ENCODE data around the gene SLC16A1. TPM values are rescaled to one million over a fixed set of nuclear protein-coding genes. Genes with fewer than 3 reads are reported as not detected.

SLC16A1 gene
- total RNA-seq, 4 donors from 2014 or later, result 13.1 to 20.7 (median 15.7) TPM

- no peaks in the 10 kb centered on the region for H3K4me1 ChIP-seq
- H3K27ac ChIP-seq, result no peak overlapping the region
- 84 to 89% methylated on average over 5 of the region's 5 CpGs for WGBS, 2 donors
- DNase-seq (ENCODE audit: low spot score in 2 of 2), result no peak
- TF ChIP-seq EP300 (IDR thresholded peaks at IDR 0.05) (no peak), POLR2A (IDR thresholded peaks at IDR 0.05) (no peak), CTCF (IDR thresholded peaks at IDR 0.05) (no peak)
- no peaks in the 10 kb centered on the region for H3K9me3 ChIP-seq
- no peaks in the 10 kb centered on the region for H3K36me3 ChIP-seq
- no peak overlapping the region for H3K4me3 ChIP-seq
- no peaks in the 10 kb centered on the region for H3K27me3 ChIP-seq
These were observed 84.9 kb downstream of the SLC16A1 start for GRCh38 chr1:112870887-112871646.

DNA sequence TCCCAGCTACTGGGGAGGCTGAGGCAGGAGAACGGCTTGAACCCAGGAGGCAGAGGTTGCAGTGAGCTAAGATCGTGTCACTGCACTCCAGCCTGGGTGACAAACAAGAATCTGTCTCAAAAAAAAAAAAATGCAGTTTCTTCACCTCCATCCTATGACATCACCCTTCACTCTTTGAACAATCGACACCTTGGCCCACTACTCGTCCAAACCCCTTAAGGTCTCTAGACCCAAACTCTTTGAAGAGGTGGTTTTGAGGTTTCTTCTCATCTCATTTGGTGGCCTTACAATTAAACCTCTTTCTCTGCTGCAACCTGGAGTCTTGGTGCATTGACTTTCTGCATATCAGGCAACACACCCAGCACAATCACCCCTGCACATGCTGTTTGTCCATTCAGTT, 86.1 kb downstream of the SLC16A1 start:
- TF ChIP-seq CTCF (IDR thresholded peaks at IDR 0.05) (no peak), EP300 (IDR thresholded peaks at IDR 0.05) (no peak), POLR2A (IDR thresholded peaks at IDR 0.05) (no peak)
- Histone ChIP-seq H3K4me1 (no peaks in the 10 kb centered on the region), H3K27ac (no peak overlapping the region), H3K36me3 (no peaks in the 10 kb centered on the region), H3K9me3 (no peaks in the 10 kb centered on the region), H3K27me3 (no peaks in the 10 kb centered on the region), H3K4me3 (no peak overlapping the region)
- DNase-seq (ENCODE audit: low spot score in 2 of 2), result no peak
- WGBS, 2 donors, result 95 to 96% methylated on average over 4 of the region's 4 CpGs

DNA sequence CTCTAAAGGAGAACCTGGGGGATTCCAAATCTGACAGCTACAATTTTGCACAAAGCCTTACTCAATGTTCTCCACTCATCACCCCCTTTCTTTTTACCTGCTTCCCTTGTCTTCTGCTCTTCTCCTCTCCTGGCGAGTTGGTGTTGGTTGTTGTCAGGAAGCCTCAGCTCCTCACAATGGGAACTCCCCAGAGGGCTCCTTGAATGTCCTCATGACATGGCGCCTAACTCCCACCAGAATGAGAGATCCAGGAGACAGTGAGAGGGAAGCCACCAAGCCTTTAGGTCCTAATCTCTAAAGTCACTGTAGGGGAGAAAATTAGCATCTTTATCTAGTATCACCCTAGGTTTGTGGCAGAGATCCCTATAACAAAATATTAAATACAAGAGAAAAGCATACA, 87.8 kb downstream of the SLC16A1 start:
- Histone ChIP-seq H3K4me3 (no peak overlapping the region), H3K36me3 (no peaks in the 10 kb centered on the region), H3K27ac (no peak overlapping the region), H3K9me3 (no peaks in the 10 kb centered on the region), H3K4me1 (no peaks in the 10 kb centered on the region), H3K27me3 (no peaks in the 10 kb centered on the region)
- 89 to 100% methylated on average over 2 of the region's 2 CpGs for WGBS, 2 donors
- DNase-seq (ENCODE audit: low spot score in 2 of 2), result no peak
- TF ChIP-seq POLR2A (IDR thresholded peaks at IDR 0.05) (no peak), CTCF (IDR thresholded peaks at IDR 0.05) (no peak)

DNA sequence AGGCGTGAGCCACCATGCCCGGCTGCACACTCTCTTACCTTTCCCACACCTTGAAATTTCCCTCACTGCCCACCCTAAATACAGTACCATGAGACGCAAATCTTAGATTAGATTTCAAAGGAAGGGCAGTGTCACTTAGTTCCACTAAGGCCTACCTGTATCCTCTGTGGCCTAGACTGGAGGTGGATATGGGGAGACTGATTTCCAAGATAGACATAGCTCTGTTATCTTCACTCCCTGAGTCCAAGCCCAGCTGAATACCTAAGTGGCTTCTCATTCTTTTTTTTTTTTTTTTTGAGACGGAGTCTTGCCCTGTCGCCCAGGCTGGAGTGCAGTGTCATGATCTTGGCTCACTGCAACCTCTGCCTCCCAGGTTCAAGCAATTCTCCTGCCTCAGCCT, 89.0 kb downstream of the SLC16A1 start:
- H3K9me3 ChIP-seq, result no peaks in the 10 kb centered on the region
- no peak overlapping the region for H3K4me3 ChIP-seq
- H3K36me3 ChIP-seq, result no peaks in the 10 kb centered on the region
- no peaks in the 10 kb centered on the region for H3K27me3 ChIP-seq
- H3K4me1 ChIP-seq, result no peaks in the 10 kb centered on the region
- WGBS, 2 donors, result 95% methylated on average over 5 of the region's 5 CpGs
- TF ChIP-seq POLR2A (IDR thresholded peaks at IDR 0.05) (no peak), EP300 (IDR thresholded peaks at IDR 0.05) (no peak), CTCF (IDR thresholded peaks at IDR 0.05) (no peak)
- no peak overlapping the region for H3K27ac ChIP-seq
- no peak for DNase-seq (ENCODE audit: low spot score in 2 of 2)

- Histone ChIP-seq H3K4me1 (no peaks in the 10 kb centered on the region), H3K27me3 (no peaks in the 10 kb centered on the region), H3K4me3 (no peak overlapping the region), H3K27ac (no peak overlapping the region), H3K36me3 (no peaks in the 10 kb centered on the region), H3K9me3 (no peaks in the 10 kb centered on the region)
- 66 to 86% methylated on average over 2 of the region's 2 CpGs for WGBS, 2 donors
- no peak for DNase-seq (ENCODE audit: low spot score in 2 of 2)
- no peak for TF ChIP-seq CTCF (IDR thresholded peaks at IDR 0.05)
These were observed 89.8 kb downstream of the SLC16A1 start for GRCh38 chr1:112866151-112866550.

Data from tibial nerve (tissue), 4 donors.